Activated CD8-positive, alpha-beta memory T cell treated with anti-CD3 and anti-CD28 coated beads, Interleukin-2, amount 50 U/mL, for 4 hours (primary cell): ENCODE results near the gene NBEAL1.
"Not testable (repeated sequence)": the region's sequence is repeated elsewhere in the genome, so short reads cannot be mapped to it uniquely, and the experiment has no call there.

ENCODE experiments used
- DNase-seq: peaks from one replicate; pipeline ENCODE4 v3.0.0-alpha.2; 2020

NBEAL1 gene

DNA sequence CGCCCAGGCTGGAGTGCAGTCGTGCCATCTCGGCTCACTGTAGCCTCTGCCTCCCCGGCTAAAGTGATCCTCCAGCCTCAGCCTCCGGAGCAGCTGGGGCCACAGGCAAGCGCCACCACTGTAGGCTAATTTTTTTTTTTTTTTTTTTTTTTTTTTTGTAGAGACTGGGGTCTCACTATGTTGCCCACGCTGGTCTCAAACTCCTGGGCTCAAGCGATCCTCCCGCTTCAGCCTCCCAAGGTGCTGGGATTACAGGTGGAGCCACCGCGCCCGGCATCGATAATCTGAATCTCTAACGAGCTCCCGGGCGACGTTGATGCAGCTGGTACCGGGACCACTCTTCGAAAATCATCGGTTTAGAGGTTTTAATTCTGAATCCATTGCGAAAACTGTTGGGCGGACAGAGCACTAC lies 223.6 kb downstream of the NBEAL1 start:
- no peak for DNase-seq

DNA sequence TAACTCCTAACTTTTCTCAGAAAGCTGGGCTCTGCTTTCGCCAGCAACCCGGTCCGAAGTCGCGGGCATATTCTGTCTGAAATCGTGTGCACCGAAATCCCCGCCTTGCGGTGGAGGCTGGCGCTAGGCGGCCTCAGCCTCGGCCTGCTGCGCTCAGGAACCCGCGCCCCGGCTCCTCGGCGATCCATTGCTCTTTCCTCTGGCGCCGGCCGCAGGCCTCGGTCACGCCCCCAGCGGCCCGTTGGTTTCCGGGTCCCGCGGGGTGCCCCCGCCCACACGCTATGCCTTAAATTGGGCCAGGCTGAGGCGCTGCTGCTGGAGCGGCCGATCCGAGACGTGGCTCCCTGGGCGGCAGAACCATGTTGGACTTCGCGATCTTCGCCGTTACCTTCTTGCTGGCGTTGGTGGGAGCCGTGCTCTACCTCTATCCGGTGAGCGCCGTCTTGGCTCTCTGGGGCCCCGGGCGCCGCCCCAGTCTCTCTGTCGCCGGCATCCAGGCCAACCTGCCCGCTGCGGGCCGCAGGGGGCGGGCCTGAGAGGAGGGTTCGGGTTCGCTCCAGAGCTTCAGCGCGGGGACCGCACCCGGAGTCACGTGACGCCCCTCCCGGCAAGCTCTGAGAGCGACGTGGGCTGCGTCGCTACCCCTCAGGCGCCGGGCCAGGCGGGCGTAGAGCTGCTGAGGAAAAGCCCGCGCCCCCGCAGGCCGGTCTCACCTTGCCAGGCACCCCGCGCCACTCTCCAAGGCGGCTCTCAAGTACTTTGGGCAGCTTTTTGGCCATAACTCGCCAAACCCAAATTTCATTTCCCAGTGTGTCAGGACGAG lies 224.2 kb downstream of the NBEAL1 start, which contains the start of gene CYP20A1:
TSS of gene CYP20A1 (plus strand) at position 315 of the 823 bp plus-strand sequence. CDS start at position 360, 45 bp downstream.
- DNase-seq = peak; percentile 98

DNA sequence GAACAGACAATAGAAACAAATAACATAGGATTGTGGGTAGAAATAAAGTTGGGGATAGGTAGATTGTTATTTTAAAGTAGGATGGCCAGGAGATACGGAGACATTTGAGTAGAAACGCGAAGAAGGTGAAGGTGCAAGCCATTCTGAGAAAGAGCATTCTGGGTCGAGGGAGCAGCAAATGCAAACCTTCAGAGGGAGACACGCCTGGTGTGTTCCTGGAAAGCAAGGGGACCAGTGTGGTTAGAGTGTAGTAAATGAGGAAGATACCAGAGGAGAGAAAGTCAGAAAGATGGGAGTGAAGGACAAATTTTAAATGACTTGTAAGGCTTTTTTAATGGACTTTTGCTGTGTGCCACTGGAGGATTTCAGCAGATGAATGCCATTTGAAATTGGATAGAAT lies 225.8 kb downstream of the NBEAL1 start:
- no peak for DNase-seq

DNA sequence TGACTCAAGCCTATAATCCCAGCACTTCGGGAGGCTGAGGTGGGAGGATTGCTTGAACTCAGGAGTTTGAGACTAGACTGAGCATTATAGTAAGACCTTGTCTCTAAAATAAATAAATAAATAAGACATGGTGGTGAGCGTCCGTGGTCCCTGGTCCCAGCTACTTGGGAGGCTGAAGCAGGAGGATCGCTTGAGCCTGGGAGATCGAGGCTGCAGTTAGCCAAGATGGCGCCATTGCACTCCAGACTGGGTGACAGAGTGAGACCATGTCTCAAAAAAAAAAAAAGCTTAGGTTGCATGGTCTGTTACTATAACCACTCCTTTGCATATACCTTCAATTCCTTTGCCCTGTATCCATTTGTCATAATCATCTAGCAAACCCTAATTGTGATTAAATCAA lies 227.8 kb downstream of the NBEAL1 start:
- no peak for DNase-seq

DNA sequence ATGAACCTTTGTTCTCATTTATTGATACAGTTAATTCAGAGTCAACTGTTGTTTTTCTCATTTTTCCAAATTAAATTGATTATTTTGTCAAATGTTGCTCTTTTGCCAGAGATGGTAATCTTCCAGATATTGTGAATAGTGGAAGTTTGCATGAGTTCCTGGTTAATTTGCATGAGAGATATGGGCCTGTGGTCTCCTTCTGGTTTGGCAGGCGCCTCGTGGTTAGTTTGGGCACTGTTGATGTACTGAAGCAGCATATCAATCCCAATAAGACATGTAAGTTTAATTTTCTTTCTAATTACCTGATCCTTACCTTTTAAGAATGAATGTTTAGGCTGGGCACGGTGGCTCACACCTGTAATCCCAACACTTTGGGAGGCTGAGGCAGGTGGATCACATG lies 232.0 kb downstream of the NBEAL1 start:
- no peak for DNase-seq

DNA sequence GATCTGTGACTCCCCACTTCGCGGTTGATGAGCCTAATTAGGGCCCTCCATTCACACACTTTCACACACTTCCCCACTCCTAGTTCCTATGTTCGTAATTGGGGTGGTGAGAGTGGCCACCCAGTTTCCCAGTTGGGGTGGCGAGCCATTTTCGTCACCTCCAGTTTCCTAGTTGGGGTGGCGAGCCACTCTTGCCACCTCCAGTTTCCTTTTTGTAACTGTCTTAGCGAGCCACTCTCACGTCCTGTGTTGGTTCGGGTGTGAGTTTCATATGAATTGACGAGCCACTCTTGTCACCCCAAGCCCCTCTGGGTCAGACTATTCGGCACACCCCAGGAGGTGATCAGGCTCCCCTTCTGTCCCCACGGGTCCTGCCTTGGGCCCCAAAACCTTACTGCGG lies 238.1 kb downstream of the NBEAL1 start:
- DNase-seq = no peak

DNA sequence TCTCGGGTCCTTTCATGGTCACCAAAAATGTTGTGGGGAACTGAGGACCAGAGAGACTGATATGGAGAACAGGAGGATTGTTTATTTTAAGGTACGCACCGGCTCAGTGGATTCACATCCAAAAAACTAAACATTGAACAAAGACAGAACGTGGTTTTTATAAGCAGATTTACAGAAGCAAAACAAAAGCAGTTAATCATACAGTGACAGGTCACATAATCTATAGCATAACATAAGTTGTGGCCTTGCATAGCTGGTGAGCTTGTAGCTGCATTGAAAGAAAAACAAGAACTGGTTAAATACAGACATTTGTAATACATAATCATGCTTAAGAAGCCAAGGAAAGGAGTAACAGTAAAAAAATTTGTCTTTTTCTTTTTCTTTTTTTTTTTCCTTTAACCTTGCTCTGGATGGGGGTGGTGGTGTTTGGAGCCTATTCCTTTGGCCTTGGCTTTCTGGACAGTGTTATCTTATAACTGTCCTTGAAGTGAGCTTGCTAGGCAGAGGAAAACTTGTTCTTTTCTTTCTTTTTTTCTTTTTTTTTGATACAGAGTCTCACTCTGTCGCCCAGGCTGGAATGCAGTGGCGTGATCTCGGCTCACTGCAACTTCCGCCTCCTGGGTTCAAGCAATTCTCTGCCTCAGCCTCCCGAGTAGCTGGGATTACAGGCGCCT lies 238.9 kb downstream of the NBEAL1 start:
- not testable (repeated sequence) for DNase-seq

DNA sequence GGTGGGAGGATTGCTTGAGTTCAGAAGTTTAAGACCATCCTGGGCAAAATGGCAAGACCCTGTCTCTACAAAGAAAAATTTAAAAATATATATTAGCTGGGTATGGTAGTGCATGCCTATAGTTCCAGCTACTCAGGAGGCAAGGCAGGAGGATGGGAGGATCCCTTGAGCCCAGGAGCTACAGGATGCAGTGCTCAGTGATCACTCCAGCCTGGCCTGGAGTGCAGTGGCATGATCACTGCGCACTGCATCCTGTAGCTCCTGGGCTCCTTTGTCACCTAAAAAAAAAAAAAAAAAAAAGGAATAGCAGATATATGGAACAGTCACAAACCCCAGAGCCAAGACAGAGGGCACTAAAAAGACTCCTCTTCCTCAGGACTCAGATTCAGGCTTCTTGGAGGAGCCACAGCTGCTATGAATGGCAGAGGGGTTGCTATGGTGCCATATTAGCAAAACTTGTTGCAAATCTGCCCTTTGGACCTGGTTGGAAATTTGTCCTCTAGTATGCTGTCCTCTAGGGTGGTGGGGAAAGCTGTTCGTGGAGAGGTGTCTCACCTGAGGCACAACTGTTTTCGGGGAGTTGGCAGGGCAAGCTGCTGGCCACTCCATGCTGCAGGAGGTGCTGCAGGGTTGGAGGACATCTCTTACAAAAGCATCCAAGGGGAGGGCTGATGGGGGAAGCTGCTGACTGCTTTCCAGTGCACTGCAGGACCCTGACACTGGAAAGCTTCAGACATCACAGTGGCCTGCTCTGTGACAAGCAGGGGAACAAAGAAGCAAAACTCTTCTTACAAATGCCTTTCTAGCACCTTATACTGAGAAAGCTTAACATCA lies 246.9 kb downstream of the NBEAL1 start:
- no peak for DNase-seq
